GM12874 (cell line): ENCODE data around the gene NTRK1.

Experiments used
- CTCF ChIP-seq: IDR thresholded peaks from 2 replicates; pipeline ENCODE4 v1.5.1; 2011; ENCODE audit warnings: low read depth, mild to moderate bottlenecking, control low read depth, low read length, moderate library complexity; ENCODE audit not compliant: insufficient read depth

NTRK1 gene

GRCh38 chr1:156865258-156865657 is 4.6 kb downstream of the NTRK1 start:
- no peak for TF ChIP-seq CTCF

GRCh38 chr1:156865865-156866248 is 5.2 kb downstream of the NTRK1 start:
- TF ChIP-seq CTCF = no peak

GRCh38 chr1:156866249-156866909 is 5.7 kb downstream of the NTRK1 start:
- no peak for TF ChIP-seq CTCF

- TF ChIP-seq CTCF = no peak
Measured at GRCh38 chr1:156868341-156868740, 7.7 kb downstream of the NTRK1 start.

- TF ChIP-seq CTCF = no peak
Measured at GRCh38 chr1:156869455-156869854, 8.8 kb downstream of the NTRK1 start.

GRCh38 chr1:156873659-156874058 is 13.0 kb downstream of the NTRK1 start:
- no peak for TF ChIP-seq CTCF

- TF ChIP-seq CTCF = no peak
Measured at GRCh38 chr1:156874142-156874541, 13.5 kb downstream of the NTRK1 start.
